ENCODE data around the gene TMBIM6.

DNA sequence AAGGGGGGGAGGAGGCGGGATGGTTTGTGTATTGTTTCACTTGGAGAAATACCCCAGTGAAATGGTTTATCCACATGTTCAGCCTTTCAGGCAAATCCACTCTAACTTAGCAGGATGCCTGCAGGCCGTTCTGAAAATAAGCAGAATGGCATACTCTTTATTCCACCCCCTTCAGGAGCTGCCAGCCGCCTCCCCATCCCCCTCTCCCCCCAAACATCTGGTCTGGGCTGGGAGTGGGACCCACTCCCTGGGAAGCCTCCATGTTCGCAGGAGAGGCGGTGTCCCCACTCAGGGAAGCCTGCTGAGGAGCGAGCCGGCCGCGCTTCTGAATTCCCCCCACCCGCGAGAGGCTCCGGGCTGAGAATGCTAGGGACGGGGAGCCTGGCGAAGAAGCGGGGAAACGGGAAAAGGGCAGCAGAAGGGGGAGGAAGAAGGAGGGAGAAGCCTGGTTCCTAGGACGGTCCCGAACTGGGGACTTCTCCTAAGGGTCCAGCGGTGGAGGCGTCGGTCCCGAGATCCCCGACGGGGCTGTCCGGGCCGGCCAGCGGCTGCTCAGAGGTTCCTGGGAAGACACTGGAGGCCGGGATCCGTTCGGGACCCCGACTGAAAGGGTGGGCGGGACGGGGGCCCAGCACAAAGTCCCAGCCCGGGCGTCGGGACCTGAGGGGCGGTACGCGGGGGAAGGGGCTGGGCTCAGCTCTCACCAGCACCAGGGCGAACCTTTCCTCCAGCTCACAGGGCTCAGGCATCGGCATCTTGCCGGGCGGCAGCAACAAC lies 34.8 kb upstream of the TMBIM6 start:
- TF ChIP-seq, protein P1, sequence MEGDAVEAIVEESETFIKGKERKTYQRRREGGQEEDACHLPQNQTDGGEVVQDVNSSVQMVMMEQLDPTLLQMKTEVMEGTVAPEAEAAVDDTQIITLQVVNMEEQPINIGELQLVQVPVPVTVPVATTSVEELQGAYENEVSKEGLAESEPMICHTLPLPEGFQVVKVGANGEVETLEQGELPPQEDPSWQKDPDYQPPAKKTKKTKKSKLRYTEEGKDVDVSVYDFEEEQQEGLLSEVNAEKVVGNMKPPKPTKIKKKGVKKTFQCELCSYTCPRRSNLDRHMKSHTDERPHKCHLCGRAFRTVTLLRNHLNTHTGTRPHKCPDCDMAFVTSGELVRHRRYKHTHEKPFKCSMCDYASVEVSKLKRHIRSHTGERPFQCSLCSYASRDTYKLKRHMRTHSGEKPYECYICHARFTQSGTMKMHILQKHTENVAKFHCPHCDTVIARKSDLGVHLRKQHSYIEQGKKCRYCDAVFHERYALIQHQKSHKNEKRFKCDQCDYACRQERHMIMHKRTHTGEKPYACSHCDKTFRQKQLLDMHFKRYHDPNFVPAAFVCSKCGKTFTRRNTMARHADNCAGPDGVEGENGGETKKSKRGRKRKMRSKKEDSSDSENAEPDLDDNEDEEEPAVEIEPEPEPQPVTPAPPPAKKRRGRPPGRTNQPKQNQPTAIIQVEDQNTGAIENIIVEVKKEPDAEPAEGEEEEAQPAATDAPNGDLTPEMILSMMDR (IDR thresholded peaks at IDR 0.05) = no peak
- TF ChIP-seq POLR2AphosphoS5 (IDR thresholded peaks at IDR 0.05) (peak in 2 of 4 donors; percentile 5 to 11), EP300 (IDR thresholded peaks at IDR 0.05) (no peak), POLR2A (IDR thresholded peaks at IDR 0.05) (no peak)
